Lung (tissue), 12 donors: ENCODE data around the gene MYH6. TPM values are rescaled to one million over a fixed set of nuclear protein-coding genes. Genes with fewer than 3 reads are reported as not detected.

ENCODE experiments used
- ATAC-seq: fragments of 200-7000 bp; cut with Tn5 transposase; one replicate; pipeline ENCODE4 v1.9.1; 2020; ENCODE audit warnings: moderate number of reproducible peaks; ENCODE audit not compliant: insufficient read depth, low FRiP score
- DNase-seq, 3 donors: peaks; one replicate each; pipeline ENCODE4 v3.0.0-alpha.2; 2013 to 2017
- H3K27ac ChIP-seq, 2 donors: one replicate each; pipeline ENCODE4 v1.5.1; 2013; ENCODE audit warnings: mild to moderate bottlenecking in 2 of 2, moderate library complexity in 2 of 2, control low read depth in 1 of 2, inconsistent platforms in 1 of 2, low read depth in 1 of 2, low read length in 1 of 2
- H3K27me3 ChIP-seq, 3 donors: one replicate each; pipeline ENCODE4 v1.5.1; 2013; ENCODE audit warnings: low read length in 2 of 3; ENCODE audit not compliant: control insufficient read depth in 3 of 3, insufficient read depth in 3 of 3
- H3K36me3 ChIP-seq, 4 donors: one replicate each; pipeline ENCODE4 v1.5.1; 2013; ENCODE audit warnings: low read length in 4 of 4, mild to moderate bottlenecking in 1 of 4, moderate library complexity in 1 of 4; ENCODE audit not compliant: control insufficient read depth in 4 of 4, insufficient read depth in 4 of 4
- H3K4me1 ChIP-seq, 5 donors: one replicate each; pipeline ENCODE4 v1.5.1; 2013; ENCODE audit warnings: low read length in 5 of 5, mild to moderate bottlenecking in 2 of 5, moderate library complexity in 1 of 5; ENCODE audit not compliant: control insufficient read depth in 5 of 5, insufficient read depth in 5 of 5
- H3K4me3 ChIP-seq: one replicate; pipeline ENCODE4 v1.5.1; 2013; ENCODE audit warnings: mild to moderate bottlenecking, control low read depth, moderate library complexity
- H3K9ac ChIP-seq, 2 donors: one replicate each; pipeline ENCODE4 v1.5.1; 2013; ENCODE audit warnings: low read length in 2 of 2, control low read depth in 1 of 2; ENCODE audit not compliant: insufficient read depth in 1 of 2
- H3K9me3 ChIP-seq, 4 donors: one replicate each; pipeline ENCODE4 v1.5.1; 2013; ENCODE audit warnings: low read length in 3 of 4, mild to moderate bottlenecking in 1 of 4, moderate library complexity in 1 of 4; ENCODE audit not compliant: control insufficient read depth in 4 of 4, insufficient read depth in 3 of 4
- WGBS, 2 donors: extraction: QIAGEN DNeasy Blood & Tissue Kit; methylation state at CpG; one replicate each; pipeline ENCODE4 v1.1.7; 2013; 5-methylcytosine and 5-hydroxymethylcytosine counted together
- polyA plus RNA-seq, 2 donors: library from polyadenylated mRNA; stranded (reverse); fragments of 200-250 nt; gene quantifications; one replicate each; pipeline ENCODE4 v1.2.1, GENCODE V29; 2013
- total RNA-seq, 2 donors: library from RNA; depleted of rRNA in 1 of 2; stranded (reverse); fragments of >200 nt in 1 of 2; gene quantifications; one replicate each; pipeline ENCODE4 v1.2.1, GENCODE V29; 2014 to 2021
- TF ChIP-seq, protein P1 (sequence below): IDR thresholded peaks from 2 replicates; pipeline ENCODE4 v1.5.1; 2012; ENCODE audit warnings: mild to moderate bottlenecking; ENCODE audit errors: control extremely low read depth, extremely low read depth
- donor health status: control.
- donor health status: control.
- donor health status: Bipolar disorder and iron deficiency.
- donor health status: healthy.
- donor health status: DM: yes; HTN: yes; CAD: no.

Gene MYH6
- total and polyA plus RNA-seq, 4 donors, result 0.25 to 7.1 (median 0.28) TPM; not detected in 1

DNA sequence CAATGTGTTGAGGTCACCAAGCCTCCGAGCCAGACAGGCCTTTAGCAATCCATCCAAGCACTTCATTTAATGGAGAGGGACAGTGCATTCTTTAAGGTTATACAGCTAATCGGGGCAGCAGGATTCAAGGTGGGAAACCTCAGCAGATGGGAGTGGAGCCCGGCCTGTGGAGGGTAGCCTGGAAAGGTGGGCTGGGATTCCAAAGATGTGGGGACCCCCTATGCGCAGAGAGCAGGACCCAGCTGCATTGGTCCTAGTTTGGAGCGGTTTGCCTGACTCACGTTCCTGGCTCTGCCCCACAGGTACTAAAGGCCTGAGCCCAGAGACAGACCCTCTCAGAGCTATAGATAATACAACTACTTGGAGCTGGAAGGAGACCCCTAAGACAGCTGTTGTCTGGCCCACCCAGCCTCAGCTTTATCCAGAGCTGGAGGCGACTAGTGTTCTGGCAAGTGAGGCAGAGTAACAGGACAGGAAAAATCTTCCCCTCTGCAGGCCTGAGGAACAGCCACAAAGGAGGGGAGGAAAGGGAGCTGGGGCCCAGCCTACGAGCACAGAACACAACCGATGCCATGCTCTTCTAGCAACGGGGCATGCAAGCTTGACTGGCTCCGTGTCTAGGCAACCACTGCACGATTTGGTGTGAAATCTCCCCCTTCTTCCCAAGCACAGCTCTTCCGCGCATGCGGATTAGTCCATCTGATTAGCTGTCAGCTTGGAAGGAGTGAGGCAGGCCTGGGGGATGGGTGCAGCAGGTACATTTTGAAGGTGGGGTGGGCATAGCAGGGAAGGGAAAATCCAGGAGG lies 28.5 kb upstream of the MYH6 start:
- Histone ChIP-seq H3K27ac (peak overlapping the region in 1 of 2 donors; percentile 84), H3K4me1 (peaks cover 0 to 14% (median 6%) of the 10 kb centered on the region in 5 donors), H3K36me3 (no peaks in the 10 kb centered on the region), H3K4me3 (no peak overlapping the region), H3K27me3 (no peaks in the 10 kb centered on the region), H3K9me3 (no peaks in the 10 kb centered on the region), H3K9ac (no peak overlapping the region)
- ATAC-seq (no peak), DNase-seq (peak; percentile 66 to 79 (median 74))
- TF ChIP-seq, protein P1, sequence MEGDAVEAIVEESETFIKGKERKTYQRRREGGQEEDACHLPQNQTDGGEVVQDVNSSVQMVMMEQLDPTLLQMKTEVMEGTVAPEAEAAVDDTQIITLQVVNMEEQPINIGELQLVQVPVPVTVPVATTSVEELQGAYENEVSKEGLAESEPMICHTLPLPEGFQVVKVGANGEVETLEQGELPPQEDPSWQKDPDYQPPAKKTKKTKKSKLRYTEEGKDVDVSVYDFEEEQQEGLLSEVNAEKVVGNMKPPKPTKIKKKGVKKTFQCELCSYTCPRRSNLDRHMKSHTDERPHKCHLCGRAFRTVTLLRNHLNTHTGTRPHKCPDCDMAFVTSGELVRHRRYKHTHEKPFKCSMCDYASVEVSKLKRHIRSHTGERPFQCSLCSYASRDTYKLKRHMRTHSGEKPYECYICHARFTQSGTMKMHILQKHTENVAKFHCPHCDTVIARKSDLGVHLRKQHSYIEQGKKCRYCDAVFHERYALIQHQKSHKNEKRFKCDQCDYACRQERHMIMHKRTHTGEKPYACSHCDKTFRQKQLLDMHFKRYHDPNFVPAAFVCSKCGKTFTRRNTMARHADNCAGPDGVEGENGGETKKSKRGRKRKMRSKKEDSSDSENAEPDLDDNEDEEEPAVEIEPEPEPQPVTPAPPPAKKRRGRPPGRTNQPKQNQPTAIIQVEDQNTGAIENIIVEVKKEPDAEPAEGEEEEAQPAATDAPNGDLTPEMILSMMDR, result no peak
- WGBS, 2 donors, result 72 to 82% methylated on average over 15 of the region's 15 CpGs

DNA sequence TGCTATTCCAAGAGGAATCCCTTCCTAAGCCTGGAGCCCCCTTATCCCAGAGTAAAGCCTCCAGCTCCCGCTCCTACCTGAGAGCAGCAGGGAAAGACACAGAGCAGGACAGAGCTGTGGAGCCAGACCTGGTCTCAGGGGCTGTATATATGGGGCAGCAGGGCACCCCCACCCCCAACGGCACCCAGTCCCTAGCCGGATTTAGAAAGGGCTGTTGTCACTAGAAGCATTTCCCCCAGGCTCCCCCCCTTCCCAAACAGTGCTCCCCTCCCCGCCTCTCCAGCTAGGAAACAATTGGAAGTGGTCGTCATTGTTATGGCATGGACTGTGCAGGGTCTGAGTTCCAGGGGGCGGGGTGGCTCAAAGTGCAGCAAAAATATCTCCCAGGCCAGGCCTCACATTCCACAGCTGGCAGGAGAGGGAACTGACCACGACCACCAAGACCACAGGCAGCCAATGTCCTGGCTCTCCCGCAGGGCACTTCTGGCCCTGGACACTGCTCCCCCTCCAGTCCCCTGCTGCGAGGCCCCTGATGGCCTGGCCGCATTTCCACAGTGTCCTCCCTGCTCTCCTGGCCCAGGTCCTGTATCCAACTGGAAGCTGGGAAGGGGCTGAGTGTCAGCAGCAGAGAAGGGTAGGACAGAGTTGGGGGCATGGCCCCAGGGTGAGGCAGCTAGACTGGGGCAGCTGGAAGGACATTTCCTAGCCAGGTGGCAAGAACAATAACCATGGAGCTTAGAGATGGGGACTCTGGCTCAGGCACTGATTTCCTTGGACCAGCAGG lies 27.7 kb upstream of the MYH6 start, which contains the start of gene MYH7:
Gene MYH7, minus strand, starts transcription at position 118 of the 784 bp plus-strand sequence. CDS start 1,928 bp downstream, outside the sequence.
- DNase-seq (peak in 2 of 3 donors; percentile 5 to 7), ATAC-seq (no peak)
- Histone ChIP-seq H3K9me3 (no peaks in the 10 kb centered on the region), H3K9ac (peak within 1 kb of the TSS in 1 of 2 donors; percentile 25), H3K27me3 (no peaks in the 10 kb centered on the region), H3K4me3 (no peak within 1 kb of the TSS), H3K36me3 (no peaks in the 10 kb centered on the region), H3K27ac (peak within 1 kb of the TSS in 1 of 2 donors; percentile 84), H3K4me1 (peaks cover 0 to 14% (median 6%) of the 10 kb centered on the region in 5 donors)
- 64 to 67% methylated on average over 10 of the region's 10 CpGs for WGBS, 2 donors
- TF ChIP-seq, protein P1, result no peak

DNA sequence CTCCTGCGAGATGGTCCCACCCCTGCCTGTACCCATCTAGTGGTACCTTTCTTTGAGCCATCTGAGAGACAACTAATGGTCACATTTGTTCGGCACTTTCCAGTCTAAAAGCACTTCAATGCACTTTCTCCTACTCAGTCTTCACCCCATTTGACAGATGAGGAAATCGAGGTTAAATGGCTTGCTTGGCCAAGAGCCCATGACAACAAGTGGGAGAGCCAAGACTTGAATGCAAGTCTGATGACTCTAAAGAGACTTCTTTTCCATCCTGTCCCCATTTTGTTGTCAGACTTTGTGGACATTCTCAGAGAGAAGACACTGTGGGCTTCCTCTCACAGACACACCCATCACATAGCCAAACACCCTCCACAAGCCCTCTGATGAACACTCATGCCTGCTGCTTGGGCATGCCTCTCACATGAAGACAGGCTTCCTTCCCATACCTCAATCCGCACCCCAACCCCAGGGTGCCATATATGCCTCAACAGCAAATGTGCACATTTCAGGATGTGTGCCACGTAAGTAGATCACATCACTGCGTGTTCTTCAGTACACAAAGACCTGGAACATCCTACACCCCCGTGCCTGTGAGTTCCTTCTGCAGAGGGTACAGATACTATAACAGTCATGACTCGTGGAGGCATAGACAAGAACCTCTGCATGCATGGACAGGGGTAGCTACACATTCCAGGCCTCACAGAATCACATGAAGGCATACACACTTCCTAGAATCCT lies 26.6 kb upstream of the MYH6 start:
- H3K4me1 ChIP-seq, result peaks cover 0 to 14% (median 6%) of the 10 kb centered on the region in 5 donors
- 86 to 89% methylated on average over 8 of the region's 8 CpGs for WGBS, 2 donors

More for the DNA sequence above, 26.6 kb upstream of the MYH6 start:
- Histone ChIP-seq H3K36me3 (no peaks in the 10 kb centered on the region), H3K27me3 (no peaks in the 10 kb centered on the region), H3K9me3 (no peaks in the 10 kb centered on the region), H3K4me3 (no peak overlapping the region), H3K9ac (no peak overlapping the region), H3K27ac (peak overlapping the region in 1 of 2 donors; percentile 84)
- DNase-seq, result no peak
- TF ChIP-seq, protein P1, result no peak
- ATAC-seq, result no peak
